Suprapubic skin (tissue), 4 donors: ENCODE data around the gene MAFF. TPM values are rescaled to one million over a fixed set of nuclear protein-coding genes. Genes with fewer than 3 reads are reported as not detected.

ENCODE experiments used
- DNase-seq, 2 donors: peaks; one replicate each; pipeline ENCODE4 v3.0.0-alpha.2; 2019; ENCODE audit warnings: low spot score in 2 of 2
- H3K27ac ChIP-seq: fragments of 200-600 bp; sonication (generic); one replicate; pipeline ENCODE4 v1.5.1; 2019
- H3K27me3 ChIP-seq: fragments of 200-600 bp; sonication (generic); one replicate; pipeline ENCODE4 v1.5.1; 2019
- H3K36me3 ChIP-seq: fragments of 200-600 bp; sonication (generic); one replicate; pipeline ENCODE4 v1.5.1; 2019
- H3K4me1 ChIP-seq: fragments of 200-600 bp; sonication (generic); one replicate; pipeline ENCODE4 v1.5.1; 2019
- H3K4me3 ChIP-seq: fragments of 200-600 bp; sonication (generic); one replicate; pipeline ENCODE4 v1.5.1; 2019; ENCODE audit warnings: mild to moderate bottlenecking
- H3K9me3 ChIP-seq: fragments of 200-600 bp; sonication (generic); one replicate; pipeline ENCODE4 v1.5.1; 2019
- EP300 ChIP-seq: sonication (generic); formaldehyde crosslinking; IDR thresholded peaks from one replicate; pipeline ENCODE4 v1.6.1; 2017; ENCODE audit warnings: antibody characterized with exemption
- POLR2A ChIP-seq, 2 donors: fragments of 450-650 bp; IDR thresholded peaks; one replicate each; pipeline ENCODE4 v1.6.1; 2017; ENCODE audit warnings: antibody characterized with exemption in 2 of 2, mild to moderate bottlenecking in 2 of 2, moderate library complexity in 2 of 2
- POLR2AphosphoS5 ChIP-seq, 3 donors: sonication (generic); formaldehyde crosslinking; IDR thresholded peaks; one replicate each; pipeline ENCODE4 v1.6.1; 2017; ENCODE audit warnings: antibody characterized with exemption in 3 of 3
- WGBS: methylation state at CpG from one replicate; pipeline ENCODE4 v1.1.5; 2018; 5-methylcytosine and 5-hydroxymethylcytosine counted together
- total RNA-seq, 4 donors: library from RNA; depleted of rRNA; stranded (reverse); fragments of >200 nt; gene quantifications; one replicate each; pipeline ENCODE4 v1.1.0, GENCODE V29; 2016
- TF ChIP-seq, protein P1 (sequence below), 2 donors: fragments of 200-600 bp in 1 of 2; fragments of 450-650 bp in 1 of 2; sonication (generic) in 1 of 2; IDR thresholded peaks; one replicate each; pipeline ENCODE4 v1.5.1; 2016 to 2019; ENCODE audit warnings: antibody characterized with exemption in 2 of 2, mild to moderate bottlenecking in 1 of 2, moderate library complexity in 1 of 2

The MAFF gene
- total RNA-seq, 4 donors from 2014 or later = 27.3 to 70.1 (median 52.8) TPM

DNA sequence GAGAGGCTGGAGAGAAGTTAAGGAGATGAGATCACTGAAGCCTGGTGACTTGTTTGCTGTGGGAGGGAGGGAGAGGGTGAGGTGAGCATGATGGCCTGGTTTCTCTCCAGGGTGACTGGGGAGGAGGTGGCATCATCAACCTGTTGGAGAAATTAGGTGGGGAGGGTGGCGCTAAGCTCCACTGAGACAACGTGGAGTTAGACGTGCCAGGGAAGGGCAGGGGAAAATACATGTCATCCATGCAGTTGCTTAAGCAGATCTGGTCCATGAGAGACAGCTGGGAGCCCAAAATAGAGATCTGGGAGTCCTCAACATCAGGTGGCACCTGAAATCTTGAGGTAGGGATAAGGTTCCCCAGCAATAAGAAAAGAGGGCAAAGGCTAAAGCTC lies 9.3 kb upstream of the MAFF start:
- Histone ChIP-seq H3K36me3 (no peaks in the 10 kb centered on the region), H3K27me3 (no peaks in the 10 kb centered on the region), H3K27ac (no peak overlapping the region), H3K4me1 (peaks cover 3% of the 10 kb centered on the region), H3K9me3 (no peaks in the 10 kb centered on the region), H3K4me3 (no peak overlapping the region)
- TF ChIP-seq, protein P1, sequence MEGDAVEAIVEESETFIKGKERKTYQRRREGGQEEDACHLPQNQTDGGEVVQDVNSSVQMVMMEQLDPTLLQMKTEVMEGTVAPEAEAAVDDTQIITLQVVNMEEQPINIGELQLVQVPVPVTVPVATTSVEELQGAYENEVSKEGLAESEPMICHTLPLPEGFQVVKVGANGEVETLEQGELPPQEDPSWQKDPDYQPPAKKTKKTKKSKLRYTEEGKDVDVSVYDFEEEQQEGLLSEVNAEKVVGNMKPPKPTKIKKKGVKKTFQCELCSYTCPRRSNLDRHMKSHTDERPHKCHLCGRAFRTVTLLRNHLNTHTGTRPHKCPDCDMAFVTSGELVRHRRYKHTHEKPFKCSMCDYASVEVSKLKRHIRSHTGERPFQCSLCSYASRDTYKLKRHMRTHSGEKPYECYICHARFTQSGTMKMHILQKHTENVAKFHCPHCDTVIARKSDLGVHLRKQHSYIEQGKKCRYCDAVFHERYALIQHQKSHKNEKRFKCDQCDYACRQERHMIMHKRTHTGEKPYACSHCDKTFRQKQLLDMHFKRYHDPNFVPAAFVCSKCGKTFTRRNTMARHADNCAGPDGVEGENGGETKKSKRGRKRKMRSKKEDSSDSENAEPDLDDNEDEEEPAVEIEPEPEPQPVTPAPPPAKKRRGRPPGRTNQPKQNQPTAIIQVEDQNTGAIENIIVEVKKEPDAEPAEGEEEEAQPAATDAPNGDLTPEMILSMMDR (IDR thresholded peaks at IDR 0.05) = no peak
- TF ChIP-seq POLR2AphosphoS5 (IDR thresholded peaks at IDR 0.05) = no peak
- no peak for TF ChIP-seq EP300
- no peak for TF ChIP-seq POLR2A (IDR thresholded peaks at IDR 0.05)
- 72% methylated on average over 3 of the region's 3 CpGs for WGBS
- DNase-seq = no peak

DNA sequence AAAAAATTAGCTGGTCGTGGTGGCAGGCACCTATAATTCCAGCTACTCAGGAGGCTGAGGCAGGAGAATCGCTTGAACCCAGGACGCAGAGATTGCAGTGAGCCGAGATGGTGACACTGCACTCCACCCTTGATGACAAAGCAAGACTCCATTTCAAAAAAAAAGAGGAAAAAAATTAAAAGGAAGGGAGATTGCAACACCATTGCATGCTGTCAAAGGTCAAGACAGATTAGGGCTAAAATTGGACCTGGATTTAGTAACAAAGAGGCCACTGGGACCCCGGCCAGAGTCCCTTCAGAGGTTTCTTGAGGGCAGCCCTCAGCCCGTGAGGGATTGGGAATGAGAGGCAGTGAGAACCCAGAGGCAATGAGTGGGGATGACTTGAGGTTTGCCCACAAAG lies 8.2 kb upstream of the MAFF start:
- WGBS = 76% methylated on average over 6 of the region's 6 CpGs
- no peaks in the 10 kb centered on the region for H3K4me1 ChIP-seq
- H3K36me3 ChIP-seq = no peaks in the 10 kb centered on the region
- no peak overlapping the region for H3K4me3 ChIP-seq
- TF ChIP-seq EP300 = no peak
- TF ChIP-seq, protein P1 (IDR thresholded peaks at IDR 0.05) = no peak
- no peak for TF ChIP-seq POLR2A (IDR thresholded peaks at IDR 0.05)
- no peak for TF ChIP-seq POLR2AphosphoS5 (IDR thresholded peaks at IDR 0.05)
- DNase-seq = no peak
- H3K27ac ChIP-seq = no peak overlapping the region
- H3K27me3 ChIP-seq = no peaks in the 10 kb centered on the region
- no peaks in the 10 kb centered on the region for H3K9me3 ChIP-seq

DNA sequence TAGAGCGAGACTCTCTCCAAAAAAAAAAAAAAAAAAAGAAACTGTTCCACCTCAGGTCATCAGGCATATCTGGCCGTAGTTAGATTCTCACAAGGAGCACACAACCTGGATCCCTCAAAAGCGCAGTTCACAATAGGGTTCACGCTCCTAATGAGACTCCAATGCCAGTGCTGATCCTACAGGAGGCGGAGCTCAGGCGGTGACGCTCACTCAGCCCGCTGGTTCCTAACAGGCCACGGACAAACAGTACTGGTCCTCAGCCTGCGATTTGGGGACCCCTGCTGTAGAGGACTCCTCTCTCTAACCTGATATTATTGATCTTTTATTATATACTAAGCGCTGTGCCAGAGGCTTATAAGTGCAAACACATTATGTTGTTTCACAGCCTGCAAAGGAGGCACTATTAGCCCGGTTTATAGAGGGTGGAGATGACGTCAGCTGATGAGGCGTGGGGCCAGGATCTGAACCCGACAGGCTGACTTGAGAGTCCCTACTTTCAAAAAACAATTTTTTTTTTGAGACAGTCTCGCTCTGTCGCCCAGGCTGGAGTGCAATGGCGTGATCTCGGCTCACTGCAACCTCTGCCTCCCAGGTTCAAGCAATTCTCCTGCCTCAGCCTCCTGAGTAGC lies 4.9 kb upstream of the MAFF start:
- H3K27me3 ChIP-seq = no peaks in the 10 kb centered on the region
- H3K27ac ChIP-seq = no peak overlapping the region
- no peak for TF ChIP-seq POLR2A (IDR thresholded peaks at IDR 0.05)
- TF ChIP-seq, protein P1 (IDR thresholded peaks at IDR 0.05) = no peak
- no peak for TF ChIP-seq POLR2AphosphoS5 (IDR thresholded peaks at IDR 0.05)
- no peak for TF ChIP-seq EP300
- H3K9me3 ChIP-seq = no peaks in the 10 kb centered on the region
- WGBS = 57% methylated on average over 16 of the region's 19 CpGs
- H3K4me1 ChIP-seq = peaks cover 6% of the 10 kb centered on the region
- DNase-seq = no peak
- no peaks in the 10 kb centered on the region for H3K36me3 ChIP-seq
- H3K4me3 ChIP-seq = no peak overlapping the region

DNA sequence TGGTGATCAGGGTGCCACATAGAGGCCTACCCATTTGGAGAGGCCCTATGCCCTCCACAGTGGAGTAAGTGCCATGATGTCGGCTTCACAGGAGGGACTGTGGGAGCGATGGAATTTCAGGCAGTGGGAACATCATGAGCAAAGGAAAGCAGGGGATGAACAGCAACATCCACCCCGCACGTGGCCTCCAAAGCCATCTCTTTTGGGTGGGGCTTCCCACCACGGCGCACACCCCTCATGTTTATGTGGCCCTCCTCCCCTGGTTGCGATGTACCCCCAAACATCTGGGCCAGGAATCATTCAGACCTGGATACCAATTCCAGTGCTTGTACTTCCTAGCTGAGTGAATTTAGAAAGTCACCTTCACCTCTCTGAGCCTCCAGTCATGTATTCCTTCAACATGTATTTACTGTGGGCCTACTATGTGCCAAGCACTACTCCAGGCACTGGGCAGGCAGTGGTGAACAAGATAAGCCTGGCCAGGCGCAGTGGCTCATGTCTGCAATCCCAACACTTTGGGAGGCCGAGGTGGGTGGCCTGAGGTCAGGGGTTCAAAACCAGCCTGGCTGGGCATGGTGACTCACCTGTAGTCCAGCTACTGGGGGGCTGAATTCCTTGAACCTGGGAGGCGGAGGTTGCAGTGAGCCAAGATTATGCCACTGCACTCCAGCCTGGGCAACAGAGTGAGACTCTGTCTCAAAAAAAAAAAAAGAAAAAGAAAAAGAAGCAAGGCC lies 1.8 kb upstream of the MAFF start:
- WGBS = 81% methylated on average over 8 of the region's 10 CpGs
- DNase-seq = peak in 1 of 2 donors; percentile 60
- no peak overlapping the region for H3K4me3 ChIP-seq
- no peaks in the 10 kb centered on the region for H3K9me3 ChIP-seq
- H3K27me3 ChIP-seq = no peaks in the 10 kb centered on the region
- H3K36me3 ChIP-seq = no peaks in the 10 kb centered on the region
- H3K4me1 ChIP-seq = peaks cover 27% of the 10 kb centered on the region
- no peak overlapping the region for H3K27ac ChIP-seq
- no peak for TF ChIP-seq POLR2AphosphoS5 (IDR thresholded peaks at IDR 0.05)
- TF ChIP-seq, protein P1 (IDR thresholded peaks at IDR 0.05) = no peak
- no peak for TF ChIP-seq EP300
- no peak for TF ChIP-seq POLR2A (IDR thresholded peaks at IDR 0.05)

DNA sequence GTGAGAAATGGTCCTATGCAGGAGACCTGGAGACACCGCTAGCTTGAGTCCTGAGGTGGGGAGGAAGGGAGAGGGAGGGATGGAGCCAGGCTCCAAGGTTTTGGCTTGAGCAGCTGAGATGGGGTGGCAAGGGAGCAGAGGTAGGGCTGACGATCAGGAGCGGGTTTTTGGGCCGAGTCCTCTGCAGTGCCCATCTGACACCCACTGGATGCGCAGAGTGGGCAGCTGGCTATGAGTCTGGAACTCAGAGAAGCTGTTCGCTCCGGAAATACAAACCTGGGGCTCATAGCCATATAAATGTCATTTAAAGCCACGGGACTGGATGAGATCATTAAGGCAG lies 453 bp upstream of the MAFF start:
- H3K4me1 ChIP-seq = peaks cover 37% of the 10 kb centered on the region
- H3K9me3 ChIP-seq = no peaks in the 10 kb centered on the region
- no peaks in the 10 kb centered on the region for H3K27me3 ChIP-seq
- H3K36me3 ChIP-seq = no peaks in the 10 kb centered on the region
- peak in 1 of 2 donors; percentile 72 for DNase-seq
- peak overlapping the region; percentile 100 for H3K27ac ChIP-seq
- peak overlapping the region; percentile 95 for H3K4me3 ChIP-seq
- 16% methylated on average over 8 of the region's 8 CpGs for WGBS
- no peak for TF ChIP-seq POLR2A (IDR thresholded peaks at IDR 0.05)
- no peak for TF ChIP-seq POLR2AphosphoS5 (IDR thresholded peaks at IDR 0.05)
- no peak for TF ChIP-seq EP300
- TF ChIP-seq, protein P1 (IDR thresholded peaks at IDR 0.05) = no peak
